NCI-H748 treated with DMSO at 0.1 percent for 48 hours (cell line): ENCODE data around the gene TAPT1.
"Not testable (repeated sequence)": the region's sequence is repeated elsewhere in the genome, so short reads cannot be mapped to it uniquely, and the experiment has no call there.

Experiments used
- DNase-seq: peaks from one replicate; lab custom pipeline; 2025; lab: John Stamatoyannopoulos, UW

TAPT1 gene

GRCh38 chr4:16212138-16212782 is 14.0 kb downstream of the TAPT1 start:
- DNase-seq = no peak

- DNase-seq = no peak
These were observed 18.9 kb downstream of the TAPT1 start for GRCh38 chr4:16207409-16207808.

- DNase-seq = no peak
These were observed 19.4 kb downstream of the TAPT1 start for GRCh38 chr4:16206848-16207247.

GRCh38 chr4:16206301-16206700 is 20.0 kb downstream of the TAPT1 start:
- no peak for DNase-seq

- DNase-seq = peak; percentile 49
These were observed 20.7 kb downstream of the TAPT1 start for GRCh38 chr4:16205298-16206164.

- no peak for DNase-seq
These were observed 21.8 kb downstream of the TAPT1 start for GRCh38 chr4:16204505-16204904.

GRCh38 chr4:16203083-16203482 is 23.2 kb downstream of the TAPT1 start:
- DNase-seq = no peak

GRCh38 chr4:16202598-16202997 is 23.7 kb downstream of the TAPT1 start:
- no peak for DNase-seq

- DNase-seq = peak; percentile 11
These were observed 27.2 kb downstream of the TAPT1 start for GRCh38 chr4:16199093-16199492.

- DNase-seq = no peak
These were observed 28.2 kb downstream of the TAPT1 start for GRCh38 chr4:16197876-16198665.

- DNase-seq = no peak
These were observed 29.5 kb downstream of the TAPT1 start for GRCh38 chr4:16196482-16197393.

- DNase-seq = no peak
These were observed 31.1 kb downstream of the TAPT1 start for GRCh38 chr4:16195209-16195608.

GRCh38 chr4:16194798-16195197 is 31.5 kb downstream of the TAPT1 start:
- not testable (repeated sequence) for DNase-seq

- no peak for DNase-seq
These were observed 32.1 kb downstream of the TAPT1 start for GRCh38 chr4:16194214-16194613.

GRCh38 chr4:16192631-16193518 is 33.4 kb downstream of the TAPT1 start:
- DNase-seq = no peak

- no peak for DNase-seq
These were observed 34.2 kb downstream of the TAPT1 start for GRCh38 chr4:16192057-16192456.

- DNase-seq = no peak
These were observed 38.8 kb downstream of the TAPT1 start for GRCh38 chr4:16187455-16187854.

- no peak for DNase-seq
These were observed 39.3 kb downstream of the TAPT1 start for GRCh38 chr4:16186986-16187385.

- DNase-seq = no peak
These were observed 42.7 kb downstream of the TAPT1 start for GRCh38 chr4:16183604-16184003.

- DNase-seq = no peak
These were observed 49.6 kb downstream of the TAPT1 start for GRCh38 chr4:16176621-16177020.

GRCh38 chr4:16171831-16172230 is 54.4 kb downstream of the TAPT1 start:
- DNase-seq = no peak
